Activated T-helper 2 cell treated with anti-CD3 and anti-CD28 coated beads, Interferon-gamma antibody, Interleukin-2, Interleukin-4, amounts not matched to agents 10 μg/mL and 5 μg/mL and 100 μg/mL, durations not matched to agents 14 hours and 24 hours and 36 hours (primary cell): ENCODE measurements around the gene PDLIM7. TPM values are rescaled to one million over a fixed set of nuclear protein-coding genes. Genes with fewer than 3 reads are reported as not detected.

ENCODE experiments used
- DNase-seq: peaks from one replicate; pipeline ENCODE4 v3.0.0; 2021; ENCODE audit warnings: low spot score
- H3K27ac Mint-ChIP-seq: one replicate; pipeline ENCODE4 v1.8.0; 2021; ENCODE audit warnings: mixed read lengths
- H3K27me3 Mint-ChIP-seq: one replicate; pipeline ENCODE4 v1.8.0; 2021; ENCODE audit warnings: low read depth, mixed read lengths
- H3K36me3 Mint-ChIP-seq: one replicate; pipeline ENCODE4 v1.8.0; 2021; ENCODE audit warnings: low read depth, mixed read lengths
- H3K4me1 Mint-ChIP-seq: one replicate; pipeline ENCODE4 v1.8.0; 2021; ENCODE audit warnings: low read depth, mixed read lengths
- H3K4me3 Mint-ChIP-seq: one replicate; pipeline ENCODE4 v1.8.0; 2021; ENCODE audit warnings: low read depth, mild to moderate bottlenecking, moderate library complexity, mixed read lengths
- H3K9me3 Mint-ChIP-seq: one replicate; pipeline ENCODE4 v1.8.0; 2021; ENCODE audit warnings: mixed read lengths
- intact Hi-C: fragments of 100-400 bp; cut with micrococcal nuclease; formaldehyde crosslinking; loops from one replicate; pipeline ENCODE4 v1.15.1; 2023
- total RNA-seq: library from RNA; stranded (reverse); gene quantifications from 2 replicates; pipeline ENCODE4 v1.2.3, GENCODE V29; 2022

The PDLIM7 gene
- total RNA-seq, 1 donor from 2014 or later: 85.4 TPM

DNA sequence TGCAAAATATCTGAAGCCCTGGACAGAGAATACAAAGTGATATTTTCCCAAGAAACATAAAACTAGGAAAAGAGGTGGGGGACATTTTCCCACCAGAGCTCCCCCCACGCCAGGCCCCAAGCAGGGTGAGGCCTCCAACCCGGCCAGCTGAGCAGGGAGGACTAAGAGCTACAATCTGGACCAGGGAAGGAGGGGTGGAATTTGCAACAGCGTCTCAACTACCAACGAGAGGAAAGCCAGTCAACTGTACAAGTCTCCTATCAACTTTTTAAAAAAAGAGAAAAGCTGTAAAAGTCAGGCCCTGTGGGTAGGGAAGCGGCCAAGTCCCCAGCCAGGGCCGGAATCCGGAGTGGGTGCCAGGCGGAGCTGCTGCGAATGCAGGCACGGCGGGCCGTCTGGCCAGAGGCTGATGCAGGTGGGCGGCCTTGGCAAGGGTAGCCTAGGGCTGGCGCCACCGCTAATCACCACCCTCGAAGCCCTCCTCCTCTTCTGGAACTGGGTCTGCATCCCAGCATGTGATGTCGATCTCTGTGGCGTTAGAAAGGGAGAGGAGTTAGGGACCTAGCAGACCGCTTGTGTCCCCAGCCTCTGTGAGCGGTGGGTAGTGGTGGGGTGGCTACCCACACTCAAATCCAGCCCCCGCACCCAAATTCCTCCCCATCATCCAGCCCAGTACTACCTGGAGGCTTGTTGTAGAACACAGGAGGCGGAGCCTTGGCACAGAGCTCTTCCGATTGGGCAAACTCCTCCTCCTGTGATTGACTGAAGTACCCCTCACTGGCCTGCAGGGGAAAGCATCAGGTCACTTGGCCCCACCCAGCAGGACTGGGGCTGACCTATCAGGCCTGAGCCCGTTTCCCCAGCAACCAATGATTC, 40.2 kb downstream of the PDLIM7 start:
- Mint-ChIP-seq H3K27ac (no peak overlapping the region), H3K4me3 (peak overlapping the region; percentile 6)

DNA sequence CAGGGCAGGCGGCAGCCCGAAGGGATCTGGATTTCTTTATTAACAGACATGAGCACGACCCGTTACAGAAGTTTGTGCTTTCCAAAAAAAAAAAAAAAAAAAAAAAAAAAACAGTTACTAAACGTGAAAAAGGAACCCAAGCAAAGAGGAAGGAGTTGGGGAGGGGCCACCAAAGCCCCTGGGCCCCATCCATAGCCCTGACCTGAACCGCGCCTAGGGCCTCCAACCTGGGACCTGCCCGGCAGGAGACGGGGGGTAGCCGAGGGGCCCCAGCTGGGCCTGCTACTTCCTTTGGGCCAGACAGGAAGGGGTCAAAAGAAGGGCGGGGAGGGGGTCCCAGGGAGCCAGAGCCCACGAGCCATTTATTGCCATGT, 40.8 kb downstream of the PDLIM7 start:
- no peak for DNase-seq
- Mint-ChIP-seq H3K4me1 (peaks cover 20% of the 10 kb centered on the region), H3K4me3 (no peak overlapping the region), H3K36me3 (peaks cover 2% of the 10 kb centered on the region), H3K27ac (no peak overlapping the region), H3K9me3 (no peaks in the 10 kb centered on the region), H3K27me3 (peaks cover 8% of the 10 kb centered on the region)
- intact Hi-C loops: loop anchor here (1.0 kb wide), 3 partner anchors 27 to 53 kb away; partner anchors contain the start of gene PDLIM7

More for the DNA sequence above, 40.2 kb downstream of the PDLIM7 start:
- Mint-ChIP-seq H3K9me3 (no peaks in the 10 kb centered on the region), H3K4me1 (peaks cover 26% of the 10 kb centered on the region), H3K36me3 (peaks cover 2% of the 10 kb centered on the region), H3K27me3 (peaks cover 8% of the 10 kb centered on the region)
- intact Hi-C loops: loop anchor here (1.0 kb wide), 3 partner anchors 28 to 54 kb away; partner anchors contain the start of gene PDLIM7
- peak; percentile 60 for DNase-seq

DNA sequence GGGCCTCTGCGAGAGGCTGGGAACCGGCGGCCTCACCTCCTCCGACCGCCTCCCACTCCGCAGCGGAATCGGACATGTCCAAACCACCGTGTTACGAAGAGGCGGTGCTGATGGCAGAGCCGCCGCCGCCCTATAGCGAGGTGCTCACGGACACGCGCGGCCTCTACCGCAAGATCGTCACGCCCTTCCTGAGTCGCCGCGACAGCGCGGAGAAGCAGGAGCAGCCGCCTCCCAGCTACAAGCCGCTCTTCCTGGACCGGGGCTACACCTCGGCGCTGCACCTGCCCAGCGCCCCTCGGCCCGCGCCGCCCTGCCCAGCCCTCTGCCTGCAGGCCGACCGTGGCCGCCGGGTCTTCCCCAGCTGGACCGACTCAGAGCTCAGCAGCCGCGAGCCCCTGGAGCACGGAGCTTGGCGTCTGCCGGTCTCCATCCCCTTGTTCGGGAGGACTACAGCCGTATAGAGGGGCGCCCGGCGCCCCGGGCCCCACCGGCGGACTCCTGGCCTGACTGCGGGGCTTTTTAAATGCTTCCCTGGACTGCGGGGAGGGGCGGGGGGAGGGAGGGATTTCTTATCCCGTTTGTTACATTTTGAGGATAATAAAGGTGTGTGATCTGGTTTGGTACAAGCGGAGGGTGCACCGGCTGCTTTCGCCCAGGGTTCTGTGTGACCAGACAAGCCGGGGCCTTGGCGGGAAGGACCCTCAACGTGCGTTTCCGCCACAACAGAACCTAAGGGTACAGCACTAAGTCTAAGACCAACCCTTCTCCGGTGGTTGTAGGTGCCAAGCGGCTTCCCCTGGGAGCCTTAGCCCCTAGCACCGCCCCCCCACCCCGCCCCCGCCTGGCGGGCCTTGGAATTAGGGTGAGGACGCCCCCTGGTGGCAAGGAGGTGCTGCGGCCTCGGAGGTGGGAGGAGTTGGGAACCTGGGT, 41.5 kb downstream of the PDLIM7 start:
- peak; percentile 82 for DNase-seq
- Mint-ChIP-seq H3K4me1 (peaks cover 17% of the 10 kb centered on the region), H3K9me3 (no peaks in the 10 kb centered on the region), H3K27me3 (peaks cover 8% of the 10 kb centered on the region), H3K4me3 (peak overlapping the region; percentile 84), H3K36me3 (peaks cover 2% of the 10 kb centered on the region), H3K27ac (peak overlapping the region; percentile 76)
- intact Hi-C loops: loop anchor here (1.0 kb wide), 5 partner anchors 27 to 144 kb away; partner anchors contain the start of genes GRK6 and PDLIM7

DNA sequence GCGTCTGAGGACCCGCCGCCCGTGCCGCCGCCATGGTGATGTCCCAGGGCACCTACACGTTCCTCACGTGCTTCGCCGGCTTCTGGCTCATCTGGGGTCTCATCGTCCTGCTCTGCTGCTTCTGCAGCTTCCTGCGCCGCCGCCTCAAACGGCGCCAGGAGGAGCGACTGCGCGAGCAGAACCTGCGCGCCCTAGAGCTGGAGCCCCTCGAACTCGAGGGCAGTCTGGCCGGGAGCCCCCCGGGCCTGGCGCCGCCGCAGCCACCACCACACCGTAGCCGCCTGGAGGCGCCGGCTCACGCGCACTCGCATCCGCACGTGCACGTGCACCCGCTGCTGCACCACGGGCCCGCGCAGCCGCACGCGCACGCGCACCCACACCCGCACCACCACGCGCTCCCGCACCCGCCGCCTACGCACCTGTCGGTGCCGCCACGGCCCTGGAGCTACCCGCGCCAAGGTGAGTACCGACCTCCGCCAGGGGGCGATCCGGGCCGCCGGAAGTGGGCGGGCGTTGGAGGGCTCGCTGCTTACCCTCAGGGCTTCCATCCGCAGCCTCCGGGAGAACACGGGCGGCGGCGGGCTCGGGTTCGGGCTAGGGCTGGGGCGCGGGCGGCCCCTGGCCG, 42.3 kb downstream of the PDLIM7 start:
- Mint-ChIP-seq H3K27ac (no peak overlapping the region), H3K4me3 (peak overlapping the region; percentile 84), H3K4me1 (peaks cover 17% of the 10 kb centered on the region), H3K27me3 (peaks cover 8% of the 10 kb centered on the region), H3K36me3 (peaks cover 2% of the 10 kb centered on the region), H3K9me3 (no peaks in the 10 kb centered on the region)
- DNase-seq: peak; percentile 89
- intact Hi-C loops: loop anchor here (1.0 kb wide), 2 partner anchors 29 to 143 kb away; partner anchors contain the start of gene GRK6

DNA sequence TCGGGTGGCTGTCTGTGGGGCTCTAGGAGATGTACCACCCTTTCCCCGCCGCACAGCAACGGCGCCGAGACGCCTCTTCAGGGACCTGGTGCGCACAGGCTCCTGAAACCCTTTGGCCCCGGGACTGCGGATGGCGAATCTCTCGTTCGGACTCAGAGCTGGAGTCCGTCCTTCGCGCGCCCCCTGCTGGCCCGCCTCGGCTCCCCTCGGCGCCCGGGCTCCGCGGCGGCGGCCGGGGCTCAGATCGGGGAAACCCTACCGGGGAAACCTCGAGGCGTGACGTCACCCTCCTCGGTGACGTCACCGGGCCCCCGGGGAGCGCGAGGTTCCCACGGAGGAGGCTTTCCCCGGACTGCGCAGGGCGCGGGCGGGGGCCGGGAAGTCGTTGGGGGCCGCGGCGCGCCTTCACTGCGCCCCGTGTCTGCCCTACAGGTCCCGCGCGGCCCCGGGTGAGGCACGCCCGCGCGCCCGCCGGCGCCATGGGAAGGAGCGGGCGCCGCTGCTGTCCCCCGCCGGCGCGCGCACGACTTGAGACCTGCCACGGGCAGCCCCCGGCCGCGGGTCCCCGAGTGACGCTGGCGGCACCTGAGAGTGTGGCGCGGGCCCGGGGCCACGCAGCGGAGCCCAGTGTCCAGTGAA, 42.9 kb downstream of the PDLIM7 start:
- no peaks in the 10 kb centered on the region for H3K9me3 Mint-ChIP-seq
- intact Hi-C loops: loop anchor here (1.0 kb wide), 3 partner anchors 28 to 142 kb away; partner anchors contain the start of gene GRK6
- peak; percentile 89 for DNase-seq
- peaks cover 17% of the 10 kb centered on the region for H3K4me1 Mint-ChIP-seq
- peaks cover 2% of the 10 kb centered on the region for H3K36me3 Mint-ChIP-seq
- H3K4me3 Mint-ChIP-seq: peak overlapping the region; percentile 84
- peaks cover 8% of the 10 kb centered on the region for H3K27me3 Mint-ChIP-seq
- H3K27ac Mint-ChIP-seq: no peak overlapping the region

DNA sequence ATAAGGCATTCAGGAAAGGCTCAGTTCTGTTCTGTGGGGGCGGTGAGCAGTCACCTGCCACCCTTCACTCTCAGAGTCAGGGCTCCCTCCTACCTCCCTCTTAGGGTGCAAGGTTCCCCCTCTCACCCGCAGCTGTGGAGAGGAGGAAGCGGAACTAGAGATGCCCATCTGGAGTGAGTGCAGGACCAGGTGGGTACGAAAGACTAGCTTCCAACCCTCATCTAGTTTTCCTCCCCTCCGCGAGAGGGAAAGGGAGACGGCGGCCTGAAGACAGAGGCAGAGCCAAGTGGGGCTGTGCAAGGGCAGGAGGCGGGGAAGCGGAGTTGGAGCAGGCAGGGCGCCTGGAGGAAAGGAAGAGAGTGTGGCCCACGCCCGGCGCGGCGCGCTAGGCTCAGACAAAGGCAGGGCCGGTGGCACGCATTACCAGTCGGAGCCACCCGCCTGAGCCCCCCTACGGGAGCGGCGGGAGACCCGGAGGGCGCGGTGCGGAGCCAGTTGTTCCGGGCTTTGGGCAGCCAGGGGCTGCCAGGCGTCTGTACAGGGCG, 43.5 kb downstream of the PDLIM7 start:
- Mint-ChIP-seq H3K27me3 (peaks cover 8% of the 10 kb centered on the region), H3K27ac (peak overlapping the region; percentile 82)
- DNase-seq: no peak

DNA sequence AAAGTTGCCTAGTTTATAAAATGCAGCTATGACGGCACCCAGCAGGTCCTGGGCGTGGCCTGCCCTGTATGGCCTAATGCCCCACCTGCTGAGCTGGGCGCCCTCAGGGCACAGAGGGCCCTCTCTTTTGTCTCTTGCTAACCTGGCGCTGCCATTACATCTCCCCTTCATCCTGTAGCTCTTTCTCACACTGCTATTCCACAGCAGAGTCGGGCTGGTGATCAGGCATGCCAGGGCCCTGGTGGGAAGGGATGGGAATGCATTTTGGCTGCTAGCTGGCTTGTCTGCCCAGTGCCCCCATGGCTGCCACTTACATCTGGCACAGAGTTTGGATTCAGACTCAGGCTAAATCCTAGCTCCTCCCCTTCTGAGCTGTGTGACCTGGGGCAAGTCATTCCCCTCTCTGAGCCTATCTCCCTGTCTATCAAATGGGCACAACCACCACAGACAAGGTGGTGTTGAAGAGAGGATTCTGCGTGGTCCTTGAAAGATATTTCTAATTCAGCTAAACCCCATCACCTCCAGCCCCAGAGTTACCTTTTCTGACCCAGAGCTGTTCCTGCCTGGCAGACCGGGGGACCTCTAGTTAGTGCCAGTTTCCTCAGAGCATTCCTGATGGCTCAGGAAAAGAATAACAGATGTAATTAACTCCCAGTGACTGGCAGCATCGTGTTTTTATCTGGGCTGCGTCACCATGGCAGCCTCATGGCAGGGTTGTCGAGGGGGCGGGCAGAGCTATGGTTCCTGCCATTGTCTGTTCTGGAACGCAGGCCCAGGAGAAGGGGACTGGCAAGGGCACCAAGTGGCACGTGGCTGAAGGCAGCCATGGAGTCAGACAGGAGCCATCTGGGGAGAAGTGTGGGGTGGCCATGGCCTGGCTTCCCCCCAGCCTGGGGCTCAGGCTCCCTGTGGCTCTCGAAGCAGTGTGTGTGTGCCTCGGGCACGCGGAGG, 44.4 kb downstream of the PDLIM7 start:
- H3K9me3 Mint-ChIP-seq: no peaks in the 10 kb centered on the region
- DNase-seq: no peak
- no peak overlapping the region for H3K27ac Mint-ChIP-seq
- H3K36me3 Mint-ChIP-seq: peaks cover 2% of the 10 kb centered on the region
- H3K4me3 Mint-ChIP-seq: no peak overlapping the region
- peaks cover 10% of the 10 kb centered on the region for H3K27me3 Mint-ChIP-seq
- H3K4me1 Mint-ChIP-seq: peaks cover 23% of the 10 kb centered on the region
- intact Hi-C loops: no loop called here

More for the DNA sequence above, 43.5 kb downstream of the PDLIM7 start:
- intact Hi-C loops: loop anchor here (1.0 kb wide), 1 partner anchor 64 kb away; no protein-coding TSS in a partner anchor
- no peaks in the 10 kb centered on the region for H3K9me3 Mint-ChIP-seq
- peaks cover 2% of the 10 kb centered on the region for H3K36me3 Mint-ChIP-seq
- H3K4me1 Mint-ChIP-seq: peaks cover 17% of the 10 kb centered on the region
- H3K4me3 Mint-ChIP-seq: peak overlapping the region; percentile 80

DNA sequence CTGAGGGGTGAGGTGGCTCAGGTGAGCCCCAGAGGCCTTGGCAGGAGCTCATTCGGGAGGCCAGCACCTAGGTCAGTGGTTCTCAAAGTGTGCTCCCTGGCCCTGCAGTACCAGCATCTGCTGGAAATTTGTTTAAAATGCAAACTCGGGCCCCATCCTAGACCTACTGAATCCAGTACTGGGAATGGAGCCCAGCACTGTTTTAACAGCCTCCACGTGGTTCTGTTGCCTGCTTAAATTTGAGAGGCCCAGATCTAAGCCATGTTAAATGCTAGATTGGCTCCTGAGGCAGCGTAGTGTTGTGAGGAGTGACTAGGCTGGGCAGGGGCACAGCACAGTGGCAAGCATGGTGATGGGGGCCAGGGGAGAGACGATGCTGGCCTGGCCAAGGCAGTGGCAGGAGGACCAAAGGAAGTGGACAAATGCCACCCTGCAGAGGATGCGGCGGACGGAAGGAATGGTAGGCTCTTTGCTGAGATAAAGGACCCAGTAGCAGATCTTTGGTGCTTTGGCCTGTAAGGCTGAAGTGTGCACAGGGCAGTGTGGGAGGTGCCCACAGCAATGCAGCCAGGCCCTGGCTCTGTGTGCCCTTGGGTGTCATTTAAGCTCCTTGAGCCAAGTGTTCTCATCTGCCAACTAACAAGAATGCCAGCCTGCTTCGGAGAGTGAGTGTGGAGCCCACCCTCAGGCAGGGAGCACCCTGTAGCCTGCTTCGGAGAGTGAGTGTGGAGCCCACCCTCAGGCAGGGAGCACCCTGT, 46.6 kb downstream of the PDLIM7 start:
- Mint-ChIP-seq H3K9me3 (no peaks in the 10 kb centered on the region), H3K4me1 (peaks cover 20% of the 10 kb centered on the region), H3K27me3 (peaks cover 10% of the 10 kb centered on the region), H3K36me3 (no peaks in the 10 kb centered on the region), H3K4me3 (no peak overlapping the region), H3K27ac (no peak overlapping the region)
- no peak for DNase-seq
- intact Hi-C loops: no loop called here

DNA sequence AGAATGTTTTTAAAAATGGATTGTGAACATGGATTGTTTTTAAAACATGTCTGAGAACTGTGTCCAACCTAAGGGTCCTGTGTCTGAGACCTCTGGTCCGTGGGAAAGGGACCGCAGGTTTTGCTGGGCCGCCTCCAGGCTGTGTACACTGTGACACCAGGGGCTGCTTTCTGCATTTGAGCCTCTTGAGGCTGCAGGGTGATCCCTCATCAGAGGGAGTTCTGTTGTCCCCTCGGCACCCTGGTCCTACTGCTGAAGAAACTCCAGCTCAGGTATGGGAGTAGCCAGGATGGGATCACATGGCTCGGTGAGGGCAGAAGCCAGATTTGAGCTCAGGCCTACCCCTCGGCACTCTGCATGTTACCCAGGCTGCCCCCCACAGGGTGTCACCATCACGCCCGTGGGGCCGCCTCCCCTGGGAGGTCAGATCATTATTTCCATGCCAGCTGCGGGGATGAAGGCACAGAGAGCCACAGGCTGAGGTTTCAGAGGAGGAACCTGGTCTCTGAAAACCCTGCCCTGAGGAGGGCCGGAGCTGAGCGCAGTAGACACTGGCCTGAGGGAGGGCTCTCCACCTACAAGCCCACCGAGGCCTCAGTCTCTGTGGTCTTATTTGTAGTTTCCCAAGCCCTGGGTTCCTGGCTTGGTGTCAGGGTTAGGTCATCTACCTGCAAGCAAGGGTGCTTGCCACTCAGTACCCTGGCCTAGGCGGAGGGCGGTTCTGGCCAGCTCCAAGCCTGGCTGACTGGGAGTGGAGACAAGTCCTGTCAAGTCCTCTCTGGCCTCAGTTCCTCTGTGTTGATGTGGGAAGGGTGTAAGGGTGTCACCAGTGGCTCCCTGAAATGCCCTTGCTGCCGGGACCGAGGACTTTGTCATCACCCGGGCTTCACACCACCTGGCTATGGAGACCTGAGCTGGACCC, 48.0 kb downstream of the PDLIM7 start:
- no peak overlapping the region for H3K27ac Mint-ChIP-seq

More for the DNA sequence above, 48.0 kb downstream of the PDLIM7 start:
- Mint-ChIP-seq H3K36me3 (no peaks in the 10 kb centered on the region), H3K9me3 (no peaks in the 10 kb centered on the region), H3K4me1 (peaks cover 35% of the 10 kb centered on the region), H3K27me3 (peaks cover 10% of the 10 kb centered on the region), H3K4me3 (no peak overlapping the region)
- intact Hi-C loops: no loop called here
- DNase-seq: no peak
